ENCODE results near the gene NUP133.

DNA sequence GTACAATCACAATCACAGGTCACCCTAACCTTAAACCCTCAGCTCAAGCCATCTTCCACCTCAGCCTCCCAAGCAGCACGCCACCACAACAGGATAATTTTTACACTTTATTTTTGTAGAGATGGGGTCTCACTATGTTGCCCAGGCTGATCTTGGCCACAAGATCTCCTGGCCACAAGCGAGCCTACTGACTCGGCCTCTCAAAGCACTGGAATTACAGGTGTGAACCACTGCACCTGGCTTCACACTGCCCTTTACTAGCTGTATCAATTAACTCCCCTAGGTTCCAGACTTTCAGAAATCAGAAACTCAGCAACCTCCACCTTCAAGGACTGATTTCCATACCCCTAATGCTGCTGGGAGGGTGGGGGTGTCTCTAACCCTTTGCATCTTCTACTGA, 37.0 kb downstream of the NUP133 start:
- TF ChIP-seq, protein P1, sequence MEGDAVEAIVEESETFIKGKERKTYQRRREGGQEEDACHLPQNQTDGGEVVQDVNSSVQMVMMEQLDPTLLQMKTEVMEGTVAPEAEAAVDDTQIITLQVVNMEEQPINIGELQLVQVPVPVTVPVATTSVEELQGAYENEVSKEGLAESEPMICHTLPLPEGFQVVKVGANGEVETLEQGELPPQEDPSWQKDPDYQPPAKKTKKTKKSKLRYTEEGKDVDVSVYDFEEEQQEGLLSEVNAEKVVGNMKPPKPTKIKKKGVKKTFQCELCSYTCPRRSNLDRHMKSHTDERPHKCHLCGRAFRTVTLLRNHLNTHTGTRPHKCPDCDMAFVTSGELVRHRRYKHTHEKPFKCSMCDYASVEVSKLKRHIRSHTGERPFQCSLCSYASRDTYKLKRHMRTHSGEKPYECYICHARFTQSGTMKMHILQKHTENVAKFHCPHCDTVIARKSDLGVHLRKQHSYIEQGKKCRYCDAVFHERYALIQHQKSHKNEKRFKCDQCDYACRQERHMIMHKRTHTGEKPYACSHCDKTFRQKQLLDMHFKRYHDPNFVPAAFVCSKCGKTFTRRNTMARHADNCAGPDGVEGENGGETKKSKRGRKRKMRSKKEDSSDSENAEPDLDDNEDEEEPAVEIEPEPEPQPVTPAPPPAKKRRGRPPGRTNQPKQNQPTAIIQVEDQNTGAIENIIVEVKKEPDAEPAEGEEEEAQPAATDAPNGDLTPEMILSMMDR (IDR thresholded peaks at IDR 0.05), result no peak
- no peak for TF ChIP-seq NFE2L2 (conservative IDR thresholded peaks at IDR 0.05; ENCODE audit: low read length)
